Measurements from ENCODE around the gene NHLRC4.

NHLRC4 gene

GRCh38 chr16:574021-574760, 7.4 kb downstream of the NHLRC4 start:
- Histone ChIP-seq H3K4me3 (ENCODE audit: extremely low read depth, insufficient read depth, low read length, poor library complexity, severe bottlenecking) (no peak overlapping the region), H3K27ac (ENCODE audit: low read depth, low read length, severe bottlenecking) (no peak overlapping the region), H3K36me3 (ENCODE audit: control insufficient read depth, insufficient read depth, low read length) (peaks cover 33% of the 10 kb centered on the region), H3K4me1 (ENCODE audit: control insufficient read depth, insufficient read depth, low read length, poor library complexity, severe bottlenecking) (peaks cover 3% of the 10 kb centered on the region), H3K9me3 (ENCODE audit: control insufficient read depth, low read length) (no peaks in the 10 kb centered on the region)
- WGBS, 2 experiments (ENCODE audit: insufficient coverage in 2 of 2): 97% methylated on average over 40 to 46 of the region's 46 CpGs

- H3K4me1 ChIP-seq (ENCODE audit: control insufficient read depth, insufficient read depth, low read length, poor library complexity, severe bottlenecking): no peaks in the 10 kb centered on the region
- 93 to 94% methylated on average over 28 to 34 of the region's 36 CpGs for WGBS, 2 experiments (ENCODE audit: insufficient coverage in 2 of 2)
- H3K4me3 ChIP-seq (ENCODE audit: extremely low read depth, insufficient read depth, low read length, poor library complexity, severe bottlenecking): no peak overlapping the region
Measured at GRCh38 chr16:575354-576196, 8.8 kb downstream of the NHLRC4 start.

GRCh38 chr16:576197-576822, 9.5 kb downstream of the NHLRC4 start:
- Histone ChIP-seq H3K27ac (ENCODE audit: low read depth, low read length, severe bottlenecking) (no peak overlapping the region), H3K9me3 (ENCODE audit: control insufficient read depth, low read length) (no peaks in the 10 kb centered on the region), H3K4me3 (ENCODE audit: extremely low read depth, insufficient read depth, low read length, poor library complexity, severe bottlenecking) (no peak overlapping the region), H3K4me1 (ENCODE audit: control insufficient read depth, insufficient read depth, low read length, poor library complexity, severe bottlenecking) (no peaks in the 10 kb centered on the region), H3K36me3 (ENCODE audit: control insufficient read depth, insufficient read depth, low read length) (peaks cover 40% of the 10 kb centered on the region)
- WGBS, 2 experiments (ENCODE audit: insufficient coverage in 2 of 2): 95% methylated on average over 20 to 21 of the region's 21 CpGs

More at GRCh38 chr16:575354-576196, 8.8 kb downstream of the NHLRC4 start:
- Histone ChIP-seq H3K36me3 (ENCODE audit: control insufficient read depth, insufficient read depth, low read length) (peaks cover 39% of the 10 kb centered on the region), H3K27ac (ENCODE audit: low read depth, low read length, severe bottlenecking) (no peak overlapping the region), H3K9me3 (ENCODE audit: control insufficient read depth, low read length) (no peaks in the 10 kb centered on the region)

- Histone ChIP-seq H3K4me1 (ENCODE audit: control insufficient read depth, insufficient read depth, low read length, poor library complexity, severe bottlenecking) (no peaks in the 10 kb centered on the region), H3K9me3 (ENCODE audit: control insufficient read depth, low read length) (no peaks in the 10 kb centered on the region), H3K27ac (ENCODE audit: low read depth, low read length, severe bottlenecking) (no peak overlapping the region), H3K4me3 (ENCODE audit: extremely low read depth, insufficient read depth, low read length, poor library complexity, severe bottlenecking) (no peak overlapping the region), H3K36me3 (ENCODE audit: control insufficient read depth, insufficient read depth, low read length) (peaks cover 40% of the 10 kb centered on the region)
- 90% methylated on average over 2 of the region's 8 CpGs; no CpG with 5 or more reads in 1 of the 2 experiments for WGBS, 2 experiments (ENCODE audit: insufficient coverage in 2 of 2)
Measured at GRCh38 chr16:576823-577201, 10.0 kb downstream of the NHLRC4 start.

- no peak overlapping the region for H3K27ac ChIP-seq (ENCODE audit: low read depth, low read length, severe bottlenecking)
- WGBS, 2 experiments (ENCODE audit: insufficient coverage in 2 of 2): 94 to 96% methylated on average over 8 to 9 of the region's 13 CpGs
- H3K4me1 ChIP-seq (ENCODE audit: control insufficient read depth, insufficient read depth, low read length, poor library complexity, severe bottlenecking): no peaks in the 10 kb centered on the region
- peaks cover 40% of the 10 kb centered on the region for H3K36me3 ChIP-seq (ENCODE audit: control insufficient read depth, insufficient read depth, low read length)
- no peaks in the 10 kb centered on the region for H3K9me3 ChIP-seq (ENCODE audit: control insufficient read depth, low read length)
- H3K4me3 ChIP-seq (ENCODE audit: extremely low read depth, insufficient read depth, low read length, poor library complexity, severe bottlenecking): no peak overlapping the region
Measured at GRCh38 chr16:577796-578195, 11.0 kb downstream of the NHLRC4 start.

- no peak overlapping the region for H3K4me3 ChIP-seq (ENCODE audit: extremely low read depth, insufficient read depth, low read length, poor library complexity, severe bottlenecking)
- no peaks in the 10 kb centered on the region for H3K9me3 ChIP-seq (ENCODE audit: control insufficient read depth, low read length)
- 91 to 95% methylated on average over 21 to 22 of the region's 24 CpGs for WGBS, 2 experiments (ENCODE audit: insufficient coverage in 2 of 2)
- no peak overlapping the region for H3K27ac ChIP-seq (ENCODE audit: low read depth, low read length, severe bottlenecking)
- peaks cover 37% of the 10 kb centered on the region for H3K36me3 ChIP-seq (ENCODE audit: control insufficient read depth, insufficient read depth, low read length)
- no peaks in the 10 kb centered on the region for H3K4me1 ChIP-seq (ENCODE audit: control insufficient read depth, insufficient read depth, low read length, poor library complexity, severe bottlenecking)
Measured at GRCh38 chr16:578232-578869, 11.5 kb downstream of the NHLRC4 start.

GRCh38 chr16:578870-579405, 12.1 kb downstream of the NHLRC4 start:
- Histone ChIP-seq H3K9me3 (ENCODE audit: control insufficient read depth, low read length) (no peaks in the 10 kb centered on the region), H3K36me3 (ENCODE audit: control insufficient read depth, insufficient read depth, low read length) (peaks cover 31% of the 10 kb centered on the region), H3K4me3 (ENCODE audit: extremely low read depth, insufficient read depth, low read length, poor library complexity, severe bottlenecking) (no peak overlapping the region), H3K4me1 (ENCODE audit: control insufficient read depth, insufficient read depth, low read length, poor library complexity, severe bottlenecking) (no peaks in the 10 kb centered on the region), H3K27ac (ENCODE audit: low read depth, low read length, severe bottlenecking) (no peak overlapping the region)
- 34 to 39% methylated on average over 19 to 24 of the region's 34 CpGs for WGBS, 2 experiments (ENCODE audit: insufficient coverage in 2 of 2)

- H3K4me1 ChIP-seq (ENCODE audit: control insufficient read depth, insufficient read depth, low read length, poor library complexity, severe bottlenecking): no peaks in the 10 kb centered on the region
- no peaks in the 10 kb centered on the region for H3K9me3 ChIP-seq (ENCODE audit: control insufficient read depth, low read length)
- no peak overlapping the region for H3K4me3 ChIP-seq (ENCODE audit: extremely low read depth, insufficient read depth, low read length, poor library complexity, severe bottlenecking)
- H3K27ac ChIP-seq (ENCODE audit: low read depth, low read length, severe bottlenecking): no peak overlapping the region
- H3K36me3 ChIP-seq (ENCODE audit: control insufficient read depth, insufficient read depth, low read length): peaks cover 19% of the 10 kb centered on the region
- WGBS, 2 experiments (ENCODE audit: insufficient coverage in 2 of 2): 95 to 96% methylated on average over 26 to 27 of the region's 27 CpGs
Measured at GRCh38 chr16:580141-580945, 13.5 kb downstream of the NHLRC4 start.

GRCh38 chr16:580946-581498, 14.2 kb downstream of the NHLRC4 start:
- Histone ChIP-seq H3K27ac (ENCODE audit: low read depth, low read length, severe bottlenecking) (no peak overlapping the region), H3K9me3 (ENCODE audit: control insufficient read depth, low read length) (no peaks in the 10 kb centered on the region), H3K36me3 (ENCODE audit: control insufficient read depth, insufficient read depth, low read length) (peaks cover 12% of the 10 kb centered on the region), H3K4me1 (ENCODE audit: control insufficient read depth, insufficient read depth, low read length, poor library complexity, severe bottlenecking) (no peaks in the 10 kb centered on the region), H3K4me3 (ENCODE audit: extremely low read depth, insufficient read depth, low read length, poor library complexity, severe bottlenecking) (no peak overlapping the region)
- WGBS, 2 experiments (ENCODE audit: insufficient coverage in 2 of 2): 97 to 98% methylated on average over 16 to 17 of the region's 19 CpGs

Data from mesodermal cell (in vitro differentiated cells).